Thoracic aorta (tissue), 2 donors: Measurements from ENCODE around the gene ZNF783. TPM values are rescaled to one million over a fixed set of nuclear protein-coding genes. Genes with fewer than 3 reads are reported as not detected.
"Not testable (repeated sequence)": the region's sequence is repeated elsewhere in the genome, so short reads cannot be mapped to it uniquely, and the experiment has no call there.

ENCODE experiments used
- ATAC-seq: fragments of 150-250 bp; one replicate; pipeline ENCODE4 v1.8.0; 2017; ENCODE audit warnings: low read depth; ENCODE audit not compliant: insufficient number of reproducible peaks, low FRiP score
- DNase-seq: peaks from one replicate; pipeline ENCODE4 v3.0.0-alpha.2; 2020; ENCODE audit warnings: low spot score
- H3K27ac ChIP-seq, 2 donors: fragments of 200-600 bp; sonication (generic); 1 replicate in 1 of 2; 2 replicates in 1 of 2; pipeline ENCODE4 v1.5.1; 2016; ENCODE audit warnings: mild to moderate bottlenecking in 2 of 2, moderate library complexity in 2 of 2
- H3K27me3 ChIP-seq: fragments of 200-600 bp; sonication (generic); replicated peaks from 2 replicates; pipeline ENCODE4 v1.6.0; 2016; ENCODE audit warnings: mild to moderate bottlenecking; ENCODE audit not compliant: insufficient read depth
- H3K36me3 ChIP-seq: fragments of 200-600 bp; sonication (generic); one replicate; pipeline ENCODE4 v1.5.1; 2016
- H3K4me1 ChIP-seq, 2 donors: fragments of 200-600 bp; sonication (generic); 1 replicate in 1 of 2; 2 replicates in 1 of 2; pipeline versions ENCODE4 v1.5.1 to v1.6.0; 2016; ENCODE audit warnings: low read depth in 2 of 2, mild to moderate bottlenecking in 1 of 2; ENCODE audit not compliant: control insufficient read depth in 1 of 2
- H3K4me3 ChIP-seq: fragments of 200-600 bp; sonication (generic); 2 replicates; pipeline ENCODE4 v1.5.1; 2016; ENCODE audit warnings: mild to moderate bottlenecking
- H3K9me3 ChIP-seq: fragments of 200-600 bp; sonication (generic); 2 replicates; pipeline ENCODE4 v1.5.1; 2016
- total RNA-seq, 2 donors: library from RNA; depleted of rRNA; stranded (reverse); fragments of >200 nt; gene quantifications; one replicate each; pipeline versions ENCODE4 v1.1.0 to v1.2.3, GENCODE V29; 2016
- TF ChIP-seq, protein P1 (sequence below): fragments of 200-600 bp; sonication (generic); IDR thresholded peaks from one replicate; pipeline ENCODE4 v1.5.1; 2019; ENCODE audit warnings: antibody characterized with exemption

ZNF783 gene
- total RNA-seq, 2 donors from 2014 or later: 23.6 to 28.9 TPM

DNA sequence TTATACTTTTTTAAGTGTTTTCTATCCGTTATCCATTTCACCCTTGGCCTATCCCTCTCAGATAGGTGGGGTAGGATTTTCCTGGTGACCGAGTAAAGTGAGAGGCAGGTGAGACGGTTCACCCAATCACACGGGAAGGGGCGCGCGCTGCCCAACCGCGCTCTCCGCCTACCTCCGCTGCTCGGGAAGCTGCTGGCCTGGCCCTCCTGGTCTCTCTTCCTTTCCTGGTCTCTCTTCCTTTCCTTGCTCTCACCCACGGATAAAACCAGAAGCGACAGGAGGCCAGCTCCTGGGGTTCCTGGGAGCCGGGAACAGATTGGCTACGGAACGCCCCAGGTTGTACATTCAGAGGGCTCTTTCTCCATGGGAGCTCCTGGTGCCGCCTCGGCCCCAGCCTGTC, 36.9 kb upstream of the ZNF783 start:
- DNase-seq: no peak
- H3K4me1 ChIP-seq: no peaks in the 10 kb centered on the region
- no peak for ATAC-seq
- H3K4me3 ChIP-seq: no peak overlapping the region
- H3K27me3 ChIP-seq: no peaks in the 10 kb centered on the region
- no peaks in the 10 kb centered on the region for H3K9me3 ChIP-seq
- TF ChIP-seq, protein P1, sequence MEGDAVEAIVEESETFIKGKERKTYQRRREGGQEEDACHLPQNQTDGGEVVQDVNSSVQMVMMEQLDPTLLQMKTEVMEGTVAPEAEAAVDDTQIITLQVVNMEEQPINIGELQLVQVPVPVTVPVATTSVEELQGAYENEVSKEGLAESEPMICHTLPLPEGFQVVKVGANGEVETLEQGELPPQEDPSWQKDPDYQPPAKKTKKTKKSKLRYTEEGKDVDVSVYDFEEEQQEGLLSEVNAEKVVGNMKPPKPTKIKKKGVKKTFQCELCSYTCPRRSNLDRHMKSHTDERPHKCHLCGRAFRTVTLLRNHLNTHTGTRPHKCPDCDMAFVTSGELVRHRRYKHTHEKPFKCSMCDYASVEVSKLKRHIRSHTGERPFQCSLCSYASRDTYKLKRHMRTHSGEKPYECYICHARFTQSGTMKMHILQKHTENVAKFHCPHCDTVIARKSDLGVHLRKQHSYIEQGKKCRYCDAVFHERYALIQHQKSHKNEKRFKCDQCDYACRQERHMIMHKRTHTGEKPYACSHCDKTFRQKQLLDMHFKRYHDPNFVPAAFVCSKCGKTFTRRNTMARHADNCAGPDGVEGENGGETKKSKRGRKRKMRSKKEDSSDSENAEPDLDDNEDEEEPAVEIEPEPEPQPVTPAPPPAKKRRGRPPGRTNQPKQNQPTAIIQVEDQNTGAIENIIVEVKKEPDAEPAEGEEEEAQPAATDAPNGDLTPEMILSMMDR: no peak
- peaks cover 27% of the 10 kb centered on the region for H3K36me3 ChIP-seq
- no peak overlapping the region for H3K27ac ChIP-seq

DNA sequence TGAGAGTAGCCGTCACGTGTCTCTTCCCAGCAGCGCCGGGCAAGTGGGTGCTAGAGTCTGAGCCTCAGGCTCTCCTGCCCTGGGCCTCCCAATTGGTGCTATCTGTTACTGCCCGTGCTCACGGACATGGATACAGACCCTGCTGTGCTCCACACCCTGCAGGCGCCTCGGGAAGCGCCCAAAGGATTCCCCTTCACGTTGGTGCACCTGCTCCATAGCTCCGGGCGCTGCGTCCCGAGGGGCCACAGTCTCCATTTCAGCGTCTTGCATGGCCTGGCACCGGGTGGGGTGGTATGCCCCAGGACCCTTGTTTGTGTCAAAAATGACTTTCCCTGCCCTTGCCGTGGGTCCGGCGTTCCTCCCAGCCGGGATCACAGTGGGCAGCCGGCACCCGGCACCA, 36.3 kb upstream of the ZNF783 start:
- Histone ChIP-seq H3K27ac (no peak overlapping the region), H3K9me3 (no peaks in the 10 kb centered on the region), H3K4me1 (no peaks in the 10 kb centered on the region), H3K4me3 (no peak overlapping the region), H3K27me3 (no peaks in the 10 kb centered on the region), H3K36me3 (peaks cover 23% of the 10 kb centered on the region)
- no peak for DNase-seq
- TF ChIP-seq, protein P1: no peak
- ATAC-seq: no peak

DNA sequence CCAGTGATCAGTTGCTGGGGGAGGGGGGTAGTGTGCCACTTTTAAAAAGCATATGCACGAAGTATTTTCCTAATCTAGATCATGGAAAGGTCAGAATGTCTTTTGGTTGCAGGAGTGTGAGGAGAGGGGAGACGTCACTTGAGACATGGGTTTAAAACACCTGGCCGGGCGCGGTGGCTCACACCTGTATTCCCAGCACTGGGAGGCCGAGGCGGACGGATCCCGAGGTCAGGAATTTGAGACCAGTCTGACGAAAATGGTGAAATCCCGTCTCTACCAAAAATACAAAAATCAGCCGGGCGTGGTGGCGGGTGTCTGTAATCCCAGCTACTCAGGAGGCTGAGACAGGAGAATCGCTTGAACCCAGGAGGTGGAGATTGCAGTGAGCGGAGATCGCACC, 35.6 kb upstream of the ZNF783 start:
- not testable (repeated sequence) for H3K27ac ChIP-seq, H3K4me1 ChIP-seq, H3K4me3 ChIP-seq, H3K9me3 ChIP-seq, ATAC-seq, DNase-seq, H3K27me3 ChIP-seq
- H3K36me3 ChIP-seq: peaks cover 23% of the 10 kb centered on the region

DNA sequence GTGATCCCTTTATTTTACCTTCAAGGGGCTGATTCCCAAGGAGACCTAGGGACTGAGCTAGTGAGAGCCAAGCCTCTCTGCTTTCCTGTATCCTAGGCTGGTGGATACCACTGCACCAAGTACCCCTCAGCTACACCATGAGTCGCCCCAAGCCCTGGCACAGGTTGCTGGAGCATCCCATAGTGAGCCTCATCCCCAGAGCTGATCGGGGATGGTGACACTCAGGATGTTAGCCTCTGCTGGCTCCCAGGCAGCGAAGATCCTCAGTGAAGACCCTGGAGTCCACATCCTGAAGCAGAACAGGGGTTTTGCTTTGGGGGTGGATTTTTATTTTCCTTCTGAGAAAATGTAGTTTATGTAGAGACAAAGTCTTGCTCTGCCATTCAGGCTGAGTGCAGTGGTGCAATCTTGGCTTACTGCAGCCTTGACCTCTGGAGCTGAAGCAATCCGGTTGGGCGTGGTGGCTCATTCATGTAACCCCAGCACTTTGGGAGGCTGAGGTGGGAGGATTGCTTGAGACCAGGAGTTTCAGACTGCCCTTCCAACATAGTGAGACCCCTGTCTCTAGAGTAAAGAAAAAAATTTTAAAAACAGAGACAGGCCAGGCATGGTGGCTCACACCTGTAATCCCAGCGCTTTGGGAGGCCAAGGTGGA, 35.0 kb upstream of the ZNF783 start:
- TF ChIP-seq, protein P1: no peak
- Histone ChIP-seq H3K36me3 (peaks cover 19% of the 10 kb centered on the region), H3K27ac (no peak overlapping the region), H3K9me3 (no peaks in the 10 kb centered on the region), H3K27me3 (no peaks in the 10 kb centered on the region), H3K4me1 (no peaks in the 10 kb centered on the region), H3K4me3 (no peak overlapping the region)
- DNase-seq (no peak), ATAC-seq (no peak)

DNA sequence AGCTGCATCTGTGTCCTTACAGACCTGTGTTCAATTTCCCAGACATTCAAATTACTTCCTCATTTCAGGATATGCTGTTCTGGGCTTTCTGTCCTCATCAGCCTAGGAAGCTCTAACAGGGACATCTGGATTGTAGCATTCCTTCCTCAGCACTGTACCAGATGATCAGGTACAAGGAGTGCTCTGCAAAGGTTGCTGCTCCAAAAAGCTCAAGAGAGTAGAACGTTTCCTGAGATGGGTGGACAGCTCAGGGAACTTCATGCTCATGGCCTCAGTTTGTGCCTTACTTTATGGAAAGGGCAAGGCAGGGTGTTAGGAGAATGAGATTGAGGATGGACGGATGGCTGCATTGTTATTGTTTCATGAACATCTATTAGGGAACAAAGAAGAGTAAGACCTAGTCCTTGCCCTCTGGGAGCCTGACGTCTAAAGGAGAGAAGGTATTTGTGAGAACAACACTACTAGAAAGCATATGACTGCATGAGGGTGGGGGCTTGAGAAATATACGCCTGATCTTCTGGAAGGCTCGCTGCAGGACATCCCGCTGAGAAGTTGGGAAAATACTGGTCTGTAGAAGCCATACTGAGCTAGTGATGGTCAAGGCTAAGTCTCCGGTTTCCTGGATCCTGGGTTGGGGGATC, 33.0 kb upstream of the ZNF783 start:
- Histone ChIP-seq H3K36me3 (peaks cover 12% of the 10 kb centered on the region), H3K27ac (no peak overlapping the region), H3K4me3 (no peak overlapping the region), H3K4me1 (no peaks in the 10 kb centered on the region), H3K27me3 (no peaks in the 10 kb centered on the region), H3K9me3 (no peaks in the 10 kb centered on the region)
- ATAC-seq (no peak), DNase-seq (no peak)
- TF ChIP-seq, protein P1: no peak
